Pancreas (tissue), 10 donors: ENCODE data around the gene GMPPA. TPM values are rescaled to one million over a fixed set of nuclear protein-coding genes. Genes with fewer than 3 reads are reported as not detected.

Source experiments
- ATAC-seq, 4 donors: fragments of 200-7000 bp; cut with Tn5 transposase; one replicate each; pipeline versions ENCODE4 v1.8.0 to v1.9.1; 2020; ENCODE audit warnings: mild to moderate bottlenecking in 4 of 4, moderate library complexity in 4 of 4
- DNase-seq, 6 donors: peaks; one replicate each; pipeline ENCODE4 v3.0.0-alpha.2; 2020
- FAIRE-seq: peaks from 2 replicates; lab custom pipeline; 2012; peaks lifted over from hg19 to GRCh38; lab: Jason Lieb, UNC
- H3K27ac ChIP-seq, 4 donors: fragments of 200-600 bp; sonication (generic); 1 replicate in 3 of 4; 2 replicates in 1 of 4; pipeline versions ENCODE4 v1.5.0 to v1.8.0; 2020
- H3K27me3 ChIP-seq, 4 donors: fragments of 200-600 bp; one replicate each; pipeline ENCODE4 v1.8.0; 2021
- H3K36me3 ChIP-seq, 3 donors: fragments of 200-600 bp; sonication (generic) in 1 of 3; one replicate each; pipeline versions ENCODE4 v1.5.0 to v1.8.0; 2020 to 2021
- H3K4me1 ChIP-seq, 3 donors: fragments of 200-600 bp; one replicate each; pipeline ENCODE4 v1.8.0; 2021
- H3K4me3 ChIP-seq, 4 donors: fragments of 200-600 bp; sonication (generic) in 2 of 4; one replicate each; pipeline versions ENCODE4 v1.5.0 to v1.8.0; 2020 to 2021
- H3K9me3 ChIP-seq, 4 donors: fragments of 200-600 bp; one replicate each; pipeline ENCODE4 v1.8.0; 2021
- WGBS, 2 donors: extraction: QIAGEN DNeasy Blood & Tissue Kit; methylation state at CpG; one replicate each; pipeline ENCODE4 v1.1.7; 2013; 5-methylcytosine and 5-hydroxymethylcytosine counted together
- intact Hi-C, 3 donors: fragments of 100-400 bp; cut with DNase I; formaldehyde crosslinking; loops; one replicate each; pipeline versions ENCODE4 v1.11.1 to v1.14.2; 2022
- polyA plus RNA-seq, 2 donors: library from polyadenylated mRNA; stranded (reverse); fragments of 200-250 nt; gene quantifications; one replicate each; pipeline ENCODE4 v1.2.3, GENCODE V29; 2013
- total RNA-seq, 6 donors: library from RNA; stranded (reverse); fragmentation: NEBNext Ultra II Directional in 4 of 6; extraction: Animal tissue kit (Norgen Biotek cat#: 25700) in 4 of 6; gene quantifications; one replicate each; pipeline versions ENCODE4 v1.2.1 to v1.2.4, GENCODE V29; 2021 to 2023
- TF ChIP-seq, protein P1 (sequence below), 4 donors: fragments of 200-600 bp; sonication (generic) in 3 of 4; IDR thresholded peaks; one replicate each; pipeline versions ENCODE4 v1.5.0 to v1.8.0; 2021; ENCODE audit warnings: antibody characterized with exemption in 4 of 4
- donor health status: healthy with polysubstance abuse.
- donor health status: DM: no; HTN: no; CAD: no; lungs with moderate emphysema.
- donor health status: DM: no; HTN: no; CAD: no.
- donor health status: control.
- donor health status: control.
- donor health status: Bipolar disorder and iron deficiency.
- donor health status: DM: yes; HTN: yes; CAD: no.
- donor health status: DM: no; HTN: no; CAD: no.
- donor health status: DM: no; HTN: no; CAD: no.
- donor health status: DM: yes; HTN: yes; CAD: no.

Gene GMPPA
- total and polyA plus RNA-seq, 8 donors: 24.4 to 90.8 (median 35.6) TPM

DNA sequence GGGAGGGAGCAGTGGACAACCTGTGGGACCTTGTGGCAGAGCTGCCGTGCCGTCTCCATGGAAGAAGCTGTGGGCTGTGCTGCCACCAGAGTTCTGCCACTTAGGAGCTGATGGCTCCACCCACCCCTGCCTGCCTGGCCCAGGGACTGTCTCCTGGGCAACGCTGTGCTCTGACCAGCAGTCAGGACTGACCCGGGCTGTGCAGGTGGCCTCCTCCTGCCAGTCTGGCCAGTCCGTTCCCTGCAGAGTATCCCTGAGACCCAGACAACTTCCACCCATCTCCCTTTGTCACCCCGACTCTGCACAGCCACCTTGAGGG, 28.3 kb downstream of the GMPPA start:
- 13 to 15% methylated on average over 6 of the region's 6 CpGs for WGBS, 2 donors
- Histone ChIP-seq H3K27ac (no peak overlapping the region), H3K4me1 (no peaks in the 10 kb centered on the region), H3K9me3 (no peaks in the 10 kb centered on the region), H3K27me3 (peaks cover 0 to 35% (median 0%) of the 10 kb centered on the region in 4 donors), H3K4me3 (no peak overlapping the region), H3K36me3 (no peaks in the 10 kb centered on the region)
- FAIRE-seq (no peak), ATAC-seq (peak; percentile 41 to 77 (median 66)), DNase-seq (peak in 4 of 6 donors; percentile 29 to 78 (median 52))
- intact Hi-C loops: loop anchor here in 2 of 3 donors (5.0 kb wide), 2 partner anchors 50 to 120 kb away; no protein-coding TSS in a partner anchor
- TF ChIP-seq, protein P1, sequence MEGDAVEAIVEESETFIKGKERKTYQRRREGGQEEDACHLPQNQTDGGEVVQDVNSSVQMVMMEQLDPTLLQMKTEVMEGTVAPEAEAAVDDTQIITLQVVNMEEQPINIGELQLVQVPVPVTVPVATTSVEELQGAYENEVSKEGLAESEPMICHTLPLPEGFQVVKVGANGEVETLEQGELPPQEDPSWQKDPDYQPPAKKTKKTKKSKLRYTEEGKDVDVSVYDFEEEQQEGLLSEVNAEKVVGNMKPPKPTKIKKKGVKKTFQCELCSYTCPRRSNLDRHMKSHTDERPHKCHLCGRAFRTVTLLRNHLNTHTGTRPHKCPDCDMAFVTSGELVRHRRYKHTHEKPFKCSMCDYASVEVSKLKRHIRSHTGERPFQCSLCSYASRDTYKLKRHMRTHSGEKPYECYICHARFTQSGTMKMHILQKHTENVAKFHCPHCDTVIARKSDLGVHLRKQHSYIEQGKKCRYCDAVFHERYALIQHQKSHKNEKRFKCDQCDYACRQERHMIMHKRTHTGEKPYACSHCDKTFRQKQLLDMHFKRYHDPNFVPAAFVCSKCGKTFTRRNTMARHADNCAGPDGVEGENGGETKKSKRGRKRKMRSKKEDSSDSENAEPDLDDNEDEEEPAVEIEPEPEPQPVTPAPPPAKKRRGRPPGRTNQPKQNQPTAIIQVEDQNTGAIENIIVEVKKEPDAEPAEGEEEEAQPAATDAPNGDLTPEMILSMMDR (IDR thresholded peaks at IDR 0.05): no peak

DNA sequence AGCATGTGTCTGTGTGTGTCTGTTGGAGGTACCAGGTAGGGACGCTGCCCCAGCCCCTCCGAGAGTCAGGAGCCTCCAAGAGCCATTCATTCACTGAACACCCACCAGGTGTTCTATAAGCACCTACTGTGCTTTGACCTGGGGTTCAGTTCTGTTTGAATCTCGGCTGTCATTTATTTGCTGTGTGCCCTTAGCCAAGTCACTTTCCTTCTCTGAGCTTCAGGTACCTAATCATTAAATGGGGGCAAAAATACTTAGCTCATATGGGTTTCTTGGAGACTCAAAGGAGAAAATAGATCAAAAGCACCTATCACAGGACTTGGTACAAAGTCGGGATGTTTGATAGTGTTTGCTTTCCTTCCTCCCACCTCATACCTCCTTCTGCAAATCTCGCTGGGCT, 28.8 kb downstream of the GMPPA start:
- no peaks in the 10 kb centered on the region for H3K4me1 ChIP-seq
- H3K36me3 ChIP-seq: no peaks in the 10 kb centered on the region
- TF ChIP-seq, protein P1 (IDR thresholded peaks at IDR 0.05): no peak
- WGBS, 2 donors: 27 to 44% methylated on average over 5 of the region's 5 CpGs
- H3K27me3 ChIP-seq: peaks cover 0 to 35% (median 0%) of the 10 kb centered on the region in 4 donors
- intact Hi-C loops: loop anchor here in 2 of 3 donors (5.0 kb wide), 2 partner anchors 50 to 120 kb away; no protein-coding TSS in a partner anchor
- H3K27ac ChIP-seq: no peak overlapping the region
- H3K4me3 ChIP-seq: no peak overlapping the region
- no peaks in the 10 kb centered on the region for H3K9me3 ChIP-seq
- DNase-seq (no peak), FAIRE-seq (no peak), ATAC-seq (no peak)

DNA sequence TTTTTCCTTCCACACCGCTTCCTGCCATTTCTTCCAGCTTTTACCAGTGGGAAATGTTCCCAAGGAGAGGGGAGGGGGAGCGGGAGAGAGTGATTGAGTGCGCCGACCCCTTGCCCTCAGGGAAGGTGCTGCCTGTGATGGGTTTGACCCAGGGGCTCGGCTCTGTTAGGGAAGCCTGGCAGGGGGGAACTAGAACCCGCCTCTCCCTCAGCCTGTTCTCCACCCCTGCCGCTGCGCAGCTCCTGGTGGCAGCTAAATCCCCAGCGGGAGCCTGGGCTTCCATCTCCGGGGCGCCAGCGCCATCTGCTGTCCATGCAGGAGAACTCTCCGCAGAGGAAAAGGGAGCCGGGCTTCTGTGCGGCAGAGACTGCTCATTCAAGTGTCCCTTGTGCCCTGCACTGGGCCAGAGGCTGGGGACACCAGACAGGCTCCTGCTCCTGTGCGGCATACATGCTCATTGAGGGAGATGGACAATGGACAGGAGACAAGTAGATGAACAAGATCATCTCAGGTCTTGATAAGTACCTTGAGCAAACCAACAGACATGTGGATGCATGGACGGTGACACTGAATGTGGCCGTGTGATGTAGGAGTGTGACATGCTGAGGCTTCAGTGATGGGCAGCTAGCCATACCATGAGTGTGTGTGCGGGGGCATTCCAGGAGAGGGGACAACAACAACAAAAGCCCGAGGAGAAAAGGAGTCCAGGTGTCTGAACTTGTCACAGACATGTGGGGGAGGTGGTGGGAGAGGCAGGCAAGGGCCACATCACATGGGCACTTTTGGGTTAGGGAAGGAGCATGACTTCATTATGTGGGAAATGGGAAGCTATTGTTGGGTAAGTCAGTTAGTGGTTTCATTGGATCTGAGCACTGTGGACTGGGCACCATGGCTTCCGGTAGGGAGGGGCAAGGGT, 31.6 kb downstream of the GMPPA start:
- Histone ChIP-seq H3K27me3 (peaks cover 0 to 17% (median 0%) of the 10 kb centered on the region in 4 donors), H3K4me3 (no peak overlapping the region), H3K9me3 (no peaks in the 10 kb centered on the region), H3K36me3 (no peaks in the 10 kb centered on the region), H3K27ac (no peak overlapping the region), H3K4me1 (no peaks in the 10 kb centered on the region)
- TF ChIP-seq, protein P1 (IDR thresholded peaks at IDR 0.05): peak; percentile 93 to 99 (median 95)
- intact Hi-C loops: loop anchor here in 2 of 3 donors (5.0 to 10.0 kb wide), 3 partner anchors 63 to 114 kb away; no protein-coding TSS in a partner anchor
- DNase-seq: peak; percentile 77 to 97 (median 89)
- WGBS, 2 donors: 13 to 18% methylated on average over 20 to 21 of the region's 21 CpGs
- ATAC-seq: peak; percentile 94 to 98 (median 95)
- no peak for FAIRE-seq

DNA sequence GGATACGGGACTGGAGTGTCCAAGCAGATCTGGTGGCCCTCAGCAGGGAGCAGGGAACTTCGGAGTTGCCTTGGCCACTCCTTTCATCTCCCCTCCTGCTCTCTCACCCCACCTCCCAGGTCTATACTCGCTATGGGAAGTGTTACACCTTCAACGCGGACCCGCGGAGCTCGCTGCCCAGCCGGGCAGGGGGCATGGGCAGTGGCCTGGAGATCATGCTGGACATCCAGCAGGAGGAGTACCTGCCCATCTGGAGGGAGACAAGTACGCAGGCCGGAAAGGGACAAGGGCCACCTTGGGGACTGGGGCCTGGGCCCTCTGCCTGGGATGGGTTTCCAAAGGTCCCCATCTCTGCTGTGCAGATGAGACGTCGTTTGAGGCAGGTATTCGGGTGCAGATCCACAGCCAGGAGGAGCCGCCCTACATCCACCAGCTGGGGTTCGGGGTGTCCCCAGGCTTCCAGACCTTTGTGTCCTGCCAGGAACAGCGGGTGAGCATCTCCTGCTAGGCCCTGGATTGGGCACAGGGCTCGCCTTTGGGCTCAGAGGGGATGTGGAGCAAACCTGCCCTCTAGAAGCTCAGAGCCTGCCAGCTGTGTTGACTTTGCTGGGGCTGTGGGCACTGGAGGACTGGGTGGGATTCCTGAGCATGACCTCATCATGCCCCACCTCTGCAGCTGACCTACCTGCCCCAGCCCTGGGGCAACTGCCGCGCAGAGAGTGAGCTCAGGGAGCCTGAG, 33.1 kb downstream of the GMPPA start:
- TF ChIP-seq, protein P1 (IDR thresholded peaks at IDR 0.05): no peak
- no peaks in the 10 kb centered on the region for H3K4me1 ChIP-seq
- 58 to 61% methylated on average over 20 of the region's 20 CpGs for WGBS, 2 donors
- FAIRE-seq (no peak), DNase-seq (no peak), ATAC-seq (no peak)
- H3K27me3 ChIP-seq: peaks cover 0 to 17% (median 0%) of the 10 kb centered on the region in 4 donors
- no peak overlapping the region for H3K4me3 ChIP-seq
- H3K36me3 ChIP-seq: no peaks in the 10 kb centered on the region
- H3K9me3 ChIP-seq: no peaks in the 10 kb centered on the region
- intact Hi-C loops: loop anchor here in 2 of 3 donors (5.0 to 10.0 kb wide), 3 partner anchors 65 to 113 kb away; no protein-coding TSS in a partner anchor
- no peak overlapping the region for H3K27ac ChIP-seq
